Astrocyte (in vitro differentiated cells and primary cell): ENCODE results near the gene SNX8.

Source experiments
- CTCF ChIP-seq: IDR thresholded peaks from 2 replicates; pipeline ENCODE4 v1.5.1; 2011; ENCODE audit warnings: low read depth, mild to moderate bottlenecking, inconsistent platforms, low read length, moderate library complexity; ENCODE audit not compliant: insufficient read depth
- EZH2 ChIP-seq: IDR thresholded peaks from 2 replicates; pipeline ENCODE4 v1.6.1; 2012; ENCODE audit warnings: mild to moderate bottlenecking, low read length, inconsistent platforms; ENCODE audit not compliant: insufficient read depth

GRCh38 chr7:2222516-2222915 is 91.7 kb downstream of the SNX8 start:
- TF ChIP-seq CTCF (no peak), EZH2 (no peak)
